Germinal center (tissue), 1 donor: ENCODE measurements around the gene CD6.
"Not testable (repeated sequence)": the region's sequence is repeated elsewhere in the genome, so short reads cannot be mapped to it uniquely, and the experiment has no call there.

ENCODE experiments used
- DNase-seq: peaks from one replicate; pipeline ENCODE4 v3.0.0; 2012; ENCODE audit warnings: mixed read lengths, low spot score

The CD6 gene

DNA sequence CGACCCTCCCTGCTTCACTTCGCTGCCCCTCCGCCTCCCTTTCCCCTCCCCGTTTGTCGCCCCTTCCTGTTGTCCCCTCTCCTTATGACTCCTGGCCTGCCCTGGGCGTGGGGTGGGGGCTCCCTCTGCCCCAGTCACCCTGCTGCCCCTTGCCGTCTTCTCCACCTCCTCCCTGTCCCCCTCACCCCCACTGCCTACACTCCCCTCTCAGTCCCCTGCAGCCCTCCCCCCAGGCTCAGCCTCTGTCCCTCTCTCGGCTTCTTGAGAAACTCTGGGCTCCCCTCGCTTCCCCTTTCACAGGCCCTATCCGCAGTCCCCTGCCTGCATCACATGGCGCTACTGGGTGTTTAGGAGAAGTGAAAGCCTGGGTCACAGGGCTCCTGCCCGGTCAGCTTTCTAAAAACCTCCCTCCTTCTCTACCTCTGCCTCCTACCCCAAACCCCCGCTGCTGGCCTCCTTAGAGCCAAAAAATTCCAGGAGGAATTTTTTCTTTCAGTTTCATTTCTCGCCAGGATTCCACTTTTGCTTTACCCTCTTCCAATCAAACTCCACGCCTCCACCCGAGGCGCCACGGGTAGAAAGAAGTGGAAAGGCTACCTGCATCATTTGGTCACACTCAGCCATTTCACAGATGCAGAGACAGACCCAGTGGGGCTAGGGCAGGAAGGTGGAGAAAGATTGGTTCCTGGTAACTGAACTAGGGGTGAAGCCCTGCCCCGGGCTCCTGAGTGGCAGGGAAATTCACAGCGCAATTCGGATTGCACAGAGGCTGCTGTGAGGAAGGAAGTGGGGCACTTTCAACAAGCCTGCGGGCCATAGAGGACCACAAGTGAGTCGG, 19.4 kb upstream of the CD6 start, which contains the start of gene SLC15A3:
TSS of gene SLC15A3 (minus strand) at position 273 of the 838 bp plus-strand sequence. CDS start 625 bp downstream, outside the sequence.
- peak; percentile 86 for DNase-seq

DNA sequence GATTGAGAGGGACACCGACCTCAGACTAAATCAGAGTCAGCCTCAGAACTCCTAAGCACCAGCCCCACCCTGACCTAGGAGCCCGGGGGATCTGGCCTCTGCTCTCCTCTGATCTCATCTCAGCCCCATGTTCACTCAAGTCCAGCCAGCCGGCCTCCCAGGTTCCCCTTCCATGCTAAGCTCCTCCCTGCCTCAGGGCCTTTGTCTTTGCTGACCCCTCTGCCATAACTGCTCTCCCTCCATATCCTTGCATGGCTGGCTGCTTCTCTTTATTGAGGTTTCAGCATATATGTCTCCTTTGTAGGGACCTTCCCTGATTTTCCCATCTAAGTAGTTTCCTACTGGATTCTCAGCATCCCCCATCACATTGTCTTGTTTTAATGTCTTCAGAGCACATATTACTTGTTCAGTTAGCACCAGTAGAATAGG, 18.7 kb upstream of the CD6 start:
- DNase-seq, result no peak

DNA sequence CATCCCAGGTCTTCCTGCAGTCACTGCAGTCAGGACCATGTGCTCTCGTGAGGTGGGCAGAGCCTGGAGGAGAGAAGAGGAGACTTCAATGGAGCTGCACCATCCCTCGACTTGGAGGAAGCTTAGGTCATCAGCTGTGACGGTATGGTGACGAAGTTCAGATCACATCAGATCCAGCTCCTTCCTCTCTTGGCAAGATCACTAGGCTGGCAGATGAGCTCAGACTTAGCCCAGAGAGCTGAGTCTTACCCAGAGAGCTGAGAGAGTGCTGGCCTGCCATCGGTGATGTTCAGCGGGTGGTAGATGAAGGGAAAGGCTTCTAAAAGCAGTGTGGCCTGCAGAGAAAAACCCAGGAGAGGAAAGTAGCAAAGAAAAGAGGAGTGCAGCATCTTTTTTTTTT, 17.7 kb upstream of the CD6 start:
- no peak for DNase-seq

DNA sequence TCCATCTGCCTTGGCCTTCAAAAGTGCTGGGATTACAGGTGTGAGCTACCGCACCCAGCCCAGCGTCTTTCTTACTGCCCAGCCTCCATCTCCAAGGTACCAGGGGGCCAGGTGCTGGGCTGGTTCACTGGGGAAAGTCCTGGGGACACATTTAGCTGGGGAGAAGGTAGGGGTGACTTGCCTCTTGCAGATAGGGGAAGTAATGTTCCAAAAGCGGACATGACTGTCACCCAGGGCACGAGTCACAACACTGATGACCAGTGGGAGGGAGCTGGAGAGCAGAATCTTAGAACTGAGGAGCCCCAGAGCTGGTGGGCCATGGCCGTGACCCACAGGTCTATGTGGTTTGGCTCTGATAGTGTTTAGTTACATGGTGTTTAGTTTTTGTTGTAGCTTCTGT, 17.1 kb upstream of the CD6 start:
- DNase-seq, result no peak

DNA sequence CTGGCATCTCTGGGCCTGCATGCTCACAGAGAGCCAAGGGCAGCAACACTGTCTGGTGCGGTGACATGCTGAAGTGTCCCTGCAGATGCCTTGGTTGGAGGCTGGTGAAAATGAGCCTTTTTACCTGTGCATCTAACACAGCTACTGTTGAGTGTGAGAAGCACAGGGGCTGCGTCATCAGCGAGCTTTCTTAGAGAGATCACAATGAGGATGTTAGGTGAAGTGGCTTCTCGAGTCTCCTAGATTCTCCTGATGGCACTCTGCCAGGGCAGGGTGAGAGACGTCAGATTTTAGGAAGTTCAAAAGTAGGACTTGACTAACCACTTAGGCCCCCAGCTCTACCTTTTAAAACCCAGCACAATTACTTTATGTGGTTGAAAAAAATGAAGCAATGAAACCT, 15.9 kb upstream of the CD6 start:
- DNase-seq, result no peak

DNA sequence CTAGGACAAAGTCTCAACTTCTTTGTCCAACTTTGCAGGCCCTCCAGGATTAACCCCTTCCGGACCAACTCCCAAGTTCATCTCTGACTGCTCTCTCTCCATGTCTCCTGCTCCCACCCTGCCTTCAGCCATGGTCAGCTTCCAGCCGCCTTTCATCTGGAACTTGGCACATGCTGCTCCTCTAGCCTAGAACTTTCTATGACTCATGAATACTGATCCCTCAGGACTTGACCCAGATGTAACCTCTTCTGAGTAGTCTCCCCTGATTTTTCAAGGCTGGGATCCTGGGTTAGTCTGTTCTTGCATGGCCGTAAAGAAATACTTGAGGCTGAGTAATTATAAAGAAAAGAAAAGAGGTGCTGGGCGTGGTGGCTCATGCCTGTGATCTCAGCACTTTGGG, 14.3 kb upstream of the CD6 start:
- DNase-seq, result no peak

DNA sequence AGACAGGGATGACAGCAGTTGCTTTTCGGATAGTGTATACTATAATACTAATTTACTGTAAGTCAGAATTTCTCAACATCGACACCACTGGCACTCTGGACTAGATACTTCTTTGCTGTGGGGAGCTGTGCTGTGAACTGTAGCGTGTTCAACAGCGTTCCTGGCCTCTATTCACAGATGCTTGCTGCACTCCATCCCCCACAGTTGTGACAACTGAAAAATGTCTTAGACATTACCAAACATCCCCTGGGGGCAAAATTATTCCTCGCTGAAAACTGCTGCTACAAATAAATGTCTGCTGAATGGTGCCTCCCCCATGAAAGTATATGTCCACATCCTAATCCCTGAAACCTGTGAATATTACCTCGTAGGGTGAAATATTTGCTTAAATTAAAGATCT, 12.0 kb upstream of the CD6 start:
- DNase-seq, result no peak

DNA sequence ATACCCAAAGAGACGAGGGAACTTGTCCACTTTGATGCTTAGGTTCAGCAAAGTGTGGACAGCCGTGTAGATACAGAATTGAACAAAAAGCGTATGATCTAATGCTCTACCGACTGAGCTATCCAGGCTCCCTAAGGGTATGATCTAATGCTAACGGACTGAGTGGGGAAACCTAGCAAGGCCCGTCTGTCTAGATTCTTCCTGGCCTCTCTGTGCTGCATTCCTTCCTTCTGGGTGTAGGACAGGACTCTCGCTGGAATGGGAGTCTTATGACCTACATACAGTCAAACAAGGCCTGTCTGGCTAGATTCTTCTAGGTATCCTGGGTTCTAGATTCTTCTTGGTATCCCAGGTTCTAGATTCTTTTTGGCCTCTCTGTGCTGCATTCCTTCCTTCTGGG, 11.1 kb upstream of the CD6 start:
- no peak for DNase-seq

DNA sequence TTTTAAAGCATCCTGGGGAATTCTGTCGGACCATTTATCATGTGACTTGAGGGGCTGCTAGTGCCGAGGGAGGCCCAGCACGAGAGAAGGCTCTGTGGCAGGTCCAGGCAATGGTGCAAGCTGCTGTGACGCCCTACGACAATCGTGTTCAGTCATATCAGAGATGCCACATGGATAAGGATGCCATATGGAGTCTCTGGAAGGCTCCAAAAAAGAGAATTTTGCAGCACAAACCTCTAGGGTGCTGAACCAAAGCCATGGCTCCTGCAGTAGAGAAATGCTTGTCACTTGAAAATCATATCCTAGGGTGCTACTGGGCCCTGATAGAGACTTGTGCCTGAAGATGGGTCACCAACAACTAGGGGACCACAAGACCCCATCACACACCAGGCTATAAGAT, 6.7 kb upstream of the CD6 start:
- DNase-seq, result no peak

DNA sequence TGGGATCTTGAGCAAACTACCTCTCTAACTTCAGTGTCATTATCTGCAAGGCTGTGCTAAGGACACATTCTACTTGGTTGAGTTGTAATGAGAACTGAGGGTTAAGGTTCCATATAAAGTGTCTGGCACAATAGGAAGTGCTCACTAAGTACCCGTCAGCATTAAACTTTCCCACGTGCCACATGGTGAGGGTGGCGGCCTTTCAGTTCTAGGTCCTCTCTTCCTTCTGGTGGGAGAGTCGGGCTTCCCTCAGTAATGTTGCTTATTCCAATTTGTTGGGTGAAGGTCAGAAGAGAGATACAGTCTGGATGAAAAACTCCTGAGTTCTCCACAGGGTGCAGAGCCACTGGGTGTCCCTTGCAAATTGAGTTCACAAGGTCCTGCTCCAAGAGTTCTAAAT, 4.6 kb upstream of the CD6 start:
- DNase-seq, result no peak

DNA sequence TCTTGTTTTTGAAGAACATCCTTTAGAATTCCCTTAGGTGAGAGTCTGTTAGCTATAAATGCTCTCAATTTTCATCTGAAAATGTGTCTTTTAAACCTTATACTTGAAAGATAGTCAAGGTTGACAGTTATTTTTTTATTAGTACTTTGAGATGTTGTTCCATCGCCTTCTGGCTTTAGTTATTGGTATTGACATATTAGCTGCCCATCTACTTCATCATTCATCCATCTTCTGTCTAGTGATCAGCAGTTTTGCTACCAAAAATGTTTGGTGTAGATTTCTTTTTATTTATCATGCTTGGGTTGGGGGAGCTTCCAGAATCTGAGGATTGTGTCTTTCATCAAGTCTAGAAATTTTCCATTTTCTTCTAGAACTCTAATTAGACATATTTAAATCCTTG, 3.3 kb upstream of the CD6 start:
- no peak for DNase-seq

DNA sequence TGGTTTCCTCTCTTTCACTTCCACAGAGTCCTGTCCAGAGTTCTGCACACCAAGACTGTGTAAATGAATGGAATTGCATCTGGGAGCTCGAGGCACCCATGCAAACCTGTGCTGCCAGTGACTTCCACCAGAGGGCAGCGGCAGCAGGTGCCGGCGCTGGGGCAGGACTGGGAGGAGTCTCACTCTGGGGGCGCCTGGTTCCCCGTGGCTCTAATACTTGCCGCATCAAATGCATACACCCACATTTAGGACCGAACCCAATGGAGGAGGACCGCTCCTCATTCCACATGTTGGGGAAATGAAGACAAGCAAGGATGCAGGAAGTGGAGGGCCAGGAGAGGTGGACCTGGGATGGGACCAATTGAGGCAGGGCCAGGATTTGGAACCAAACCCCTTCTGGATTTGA, 1.1 kb upstream of the CD6 start:
- peak; percentile 82 for DNase-seq

DNA sequence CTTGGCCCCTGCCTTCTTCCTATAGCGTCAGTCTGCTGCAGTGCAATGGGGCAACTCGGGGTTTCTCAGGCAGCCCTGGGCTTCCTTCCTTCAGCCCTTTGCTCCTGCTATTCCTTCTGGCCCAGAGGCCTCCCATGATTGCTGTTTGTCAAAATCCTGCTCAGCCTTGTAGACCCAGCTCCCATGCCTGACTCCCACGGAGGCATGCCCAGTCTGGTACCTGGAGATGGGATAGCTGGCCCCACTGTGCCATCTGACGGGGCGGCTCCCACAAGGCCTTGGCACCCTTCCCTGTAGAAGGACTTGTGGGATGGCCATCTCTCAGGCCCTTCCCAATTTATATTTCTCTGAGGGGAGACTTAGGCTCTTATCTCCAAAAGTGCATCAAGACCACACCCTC, 590 bp upstream of the CD6 start:
- DNase-seq, result no peak

DNA sequence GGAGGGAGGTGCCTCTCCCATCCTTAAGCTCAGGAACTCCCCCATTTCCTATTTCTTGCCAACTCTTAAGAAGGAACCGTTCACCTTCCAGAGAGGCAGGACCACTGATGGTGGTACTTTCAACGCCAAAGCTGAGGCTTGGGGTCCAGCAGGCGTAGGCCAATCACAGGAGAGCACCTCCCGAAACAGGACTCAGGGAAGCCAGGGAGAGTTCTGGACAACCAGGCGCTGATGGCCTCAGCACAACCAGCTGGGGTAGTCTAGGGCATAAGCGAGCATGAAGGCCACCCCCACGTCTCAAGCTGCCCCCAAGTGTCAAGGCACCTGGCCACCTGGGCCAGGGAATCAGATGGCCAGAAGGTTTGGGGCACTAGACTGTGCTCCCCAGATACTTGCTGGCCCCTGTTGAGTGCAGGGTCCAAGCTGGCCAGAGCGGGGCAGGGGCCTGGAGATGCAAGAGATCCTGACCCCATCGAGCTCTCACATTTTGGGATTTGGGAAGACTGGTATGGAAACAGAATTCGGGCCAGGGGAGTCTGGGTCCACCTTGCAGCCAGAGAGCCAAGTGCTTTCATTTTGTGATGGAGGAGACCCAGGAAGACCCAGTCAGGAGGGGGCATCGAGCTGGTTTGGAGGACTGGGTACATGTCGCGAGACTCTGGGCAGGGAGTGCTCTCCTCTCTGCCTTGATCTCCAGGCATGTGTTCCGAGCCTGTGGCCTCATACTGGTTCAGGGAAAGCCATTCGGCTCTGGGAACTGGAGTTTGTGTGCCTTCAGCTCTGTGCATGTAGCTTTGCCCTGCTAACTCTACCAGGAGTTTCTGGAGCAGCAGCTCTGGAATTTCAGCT, 926 bp downstream of the CD6 start:
- DNase-seq, result no peak

DNA sequence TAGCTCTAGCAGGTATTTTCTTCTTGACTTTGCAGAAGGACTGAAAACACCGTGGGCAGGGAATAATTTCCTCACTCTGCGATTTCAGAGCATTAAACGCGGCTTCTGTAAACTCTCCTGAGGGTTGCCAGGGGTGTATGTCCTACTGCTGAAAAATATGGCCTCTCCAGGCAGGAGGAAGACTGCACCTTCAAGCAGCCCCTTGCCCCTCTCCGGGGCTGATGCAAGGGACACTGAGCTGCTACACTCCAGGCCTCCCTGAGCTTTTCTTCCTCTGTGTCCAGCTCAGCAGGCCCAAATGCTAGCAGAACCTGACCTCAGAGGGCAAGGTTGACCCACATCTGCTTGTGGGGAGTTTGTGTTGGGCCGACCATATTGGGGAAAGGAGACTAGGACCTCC, 2.2 kb downstream of the CD6 start:
- no peak for DNase-seq

DNA sequence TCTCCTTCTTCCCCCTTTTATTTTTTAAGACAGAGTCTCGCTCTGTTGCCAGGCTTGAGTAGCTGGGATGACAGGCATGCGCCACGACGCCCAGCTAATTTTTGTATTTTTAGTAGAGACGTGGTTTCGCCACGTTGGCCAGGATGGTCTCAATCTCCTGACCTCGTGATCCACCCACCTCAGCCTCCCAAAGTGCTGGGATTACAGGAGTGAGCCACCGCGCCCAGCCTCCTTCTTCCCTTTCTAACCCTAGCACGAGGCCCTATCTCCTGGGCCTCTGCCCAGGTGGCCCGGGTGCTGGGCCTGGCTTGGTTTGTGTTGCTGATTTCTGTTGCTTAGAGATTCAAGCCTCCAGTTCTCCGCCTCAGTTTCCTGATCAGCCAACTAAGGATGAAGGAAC, 2.8 kb downstream of the CD6 start:
- not testable (repeated sequence) for DNase-seq

DNA sequence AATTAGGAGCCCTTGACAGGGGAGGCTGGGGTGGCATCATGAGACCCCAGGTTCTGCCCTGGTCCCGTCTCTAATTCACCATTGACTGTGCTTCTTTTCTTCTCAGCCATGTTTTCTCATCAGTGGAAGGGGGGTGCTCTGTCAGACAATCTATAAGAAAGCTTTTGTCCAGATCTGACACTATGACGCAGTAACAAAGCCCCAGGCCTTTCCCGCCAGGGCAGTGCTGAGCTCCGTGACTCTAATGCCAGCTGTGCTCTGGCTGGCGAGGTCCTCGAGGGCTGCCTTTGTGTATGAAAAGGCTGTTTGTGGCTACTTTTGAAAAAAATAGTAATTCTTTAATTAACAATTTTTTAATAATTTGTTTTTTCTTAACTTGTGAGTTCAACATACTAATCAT, 3.2 kb downstream of the CD6 start:
- DNase-seq, result no peak

DNA sequence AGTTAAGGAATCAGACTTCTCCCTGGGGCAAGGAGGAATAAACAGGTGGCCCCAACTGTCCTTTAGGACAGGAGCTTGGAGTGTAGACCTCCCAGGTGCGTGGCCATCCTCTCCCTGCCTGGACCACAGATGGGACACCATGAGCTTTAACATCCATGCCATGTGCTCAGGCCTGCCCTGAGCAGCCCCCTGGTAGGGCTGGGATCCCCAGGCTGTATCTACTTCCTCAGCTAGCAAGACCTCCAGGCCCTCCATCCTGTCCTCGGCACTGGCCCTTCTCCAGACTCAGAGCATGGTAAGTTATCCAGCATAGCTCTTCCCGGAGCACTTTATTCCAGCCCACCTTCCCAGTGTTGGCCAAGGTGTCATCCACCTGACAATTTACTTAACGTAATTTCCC, 5.7 kb downstream of the CD6 start:
- DNase-seq, result no peak

DNA sequence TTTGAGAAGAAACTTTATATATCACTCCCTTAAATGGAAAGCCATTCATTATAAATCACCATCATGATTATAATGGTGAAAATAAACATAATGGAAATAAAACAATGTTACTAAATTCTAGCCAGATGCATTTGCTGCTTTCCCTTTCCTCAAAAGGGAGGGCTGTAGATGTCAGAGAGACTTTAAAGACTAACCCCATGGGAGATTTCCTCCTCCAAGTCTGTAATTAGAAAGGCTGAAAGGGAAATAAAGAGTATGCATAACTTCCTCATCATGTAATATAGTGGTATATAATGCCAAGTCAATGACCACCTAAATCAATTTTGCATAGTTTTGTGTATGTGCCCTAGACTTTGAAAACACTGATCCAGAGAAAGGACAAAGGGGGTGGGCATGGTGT, 6.4 kb downstream of the CD6 start:
- DNase-seq, result no peak

DNA sequence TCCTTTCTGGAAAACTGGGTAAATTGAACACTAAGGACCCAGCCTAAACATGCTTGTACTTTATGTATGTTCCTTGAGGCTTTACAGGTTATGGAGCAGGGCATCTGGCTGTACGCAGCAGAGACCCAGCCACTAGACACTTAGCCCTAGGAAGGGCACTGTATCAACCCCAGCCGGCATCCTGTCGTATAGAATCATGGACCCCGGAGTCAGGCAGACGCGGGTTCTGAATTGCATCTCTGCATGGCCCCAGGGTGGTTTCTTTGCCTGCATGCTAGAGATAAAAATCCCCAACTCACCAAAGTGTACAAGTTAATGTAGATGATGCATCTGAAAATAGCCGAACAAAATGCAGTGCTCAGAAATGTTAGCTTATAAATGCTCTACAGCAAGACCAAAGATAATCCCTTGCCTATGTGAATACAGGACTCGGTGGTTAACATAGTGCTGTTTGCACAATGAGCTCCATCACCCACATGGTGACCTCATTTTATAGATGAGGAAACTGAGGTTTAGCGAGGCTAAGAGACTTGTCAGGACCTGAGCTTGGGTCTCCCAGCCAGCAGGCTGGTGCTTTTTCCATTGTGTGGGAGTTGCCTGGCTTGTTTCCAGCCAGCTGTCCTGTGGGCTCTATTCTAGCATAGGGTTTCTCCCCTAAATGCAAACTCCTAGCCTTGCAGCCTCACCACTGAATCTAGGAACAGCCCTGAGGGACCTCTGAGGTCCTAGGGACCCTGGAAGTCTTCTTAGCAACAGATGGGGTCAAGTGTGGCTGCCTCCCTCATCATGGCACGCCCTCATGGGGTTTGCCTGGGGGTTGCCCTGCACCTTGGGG, 7.3 kb downstream of the CD6 start:
- no peak for DNase-seq

DNA sequence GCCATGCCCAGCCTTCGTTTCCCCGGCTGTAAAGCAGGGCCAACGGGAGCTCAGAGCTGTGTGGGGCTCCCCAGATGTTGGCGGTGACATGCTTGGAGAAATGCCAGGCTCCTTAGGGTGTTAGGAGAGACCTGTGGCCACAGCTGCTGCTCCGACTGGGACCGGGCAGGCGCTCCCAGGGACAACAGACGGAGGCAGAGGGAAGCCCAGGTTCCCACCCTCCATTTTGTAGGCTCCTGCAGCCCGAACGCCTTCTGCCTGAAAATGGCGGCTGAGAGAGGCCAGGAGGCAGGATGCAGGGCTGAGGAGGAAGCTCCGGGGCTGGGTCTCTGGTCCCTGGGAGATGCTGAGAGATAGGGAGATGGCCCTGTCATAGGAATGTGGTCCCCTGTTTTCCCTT, 10.0 kb downstream of the CD6 start:
- no peak for DNase-seq

DNA sequence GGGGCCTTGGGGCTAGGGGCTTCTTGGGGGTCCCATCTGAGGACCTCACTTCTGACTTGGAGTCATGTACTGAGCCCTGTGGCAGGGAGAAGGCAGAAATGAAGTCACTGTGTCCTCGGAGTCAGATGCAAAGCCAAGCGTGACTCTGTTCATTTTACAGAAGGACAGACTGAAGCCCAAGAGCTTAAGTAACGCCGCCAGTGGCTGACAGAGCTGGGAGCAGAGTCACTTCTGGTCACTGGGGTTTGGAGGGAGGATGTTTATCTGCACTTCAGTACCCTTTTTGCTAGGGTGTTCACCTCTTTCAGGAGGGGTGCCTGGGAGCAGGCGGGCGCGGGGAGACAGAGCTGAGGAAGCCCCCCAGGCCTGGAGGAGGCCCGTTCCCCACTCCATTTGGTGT, 10.7 kb downstream of the CD6 start:
- no peak for DNase-seq
